Measurements from ENCODE around the gene NTN1. TPM values are rescaled to one million over a fixed set of nuclear protein-coding genes. Genes with fewer than 3 reads are reported as not detected.

Gene NTN1
- total RNA-seq, 2 experiments from 2014 or later: not detected

DNA sequence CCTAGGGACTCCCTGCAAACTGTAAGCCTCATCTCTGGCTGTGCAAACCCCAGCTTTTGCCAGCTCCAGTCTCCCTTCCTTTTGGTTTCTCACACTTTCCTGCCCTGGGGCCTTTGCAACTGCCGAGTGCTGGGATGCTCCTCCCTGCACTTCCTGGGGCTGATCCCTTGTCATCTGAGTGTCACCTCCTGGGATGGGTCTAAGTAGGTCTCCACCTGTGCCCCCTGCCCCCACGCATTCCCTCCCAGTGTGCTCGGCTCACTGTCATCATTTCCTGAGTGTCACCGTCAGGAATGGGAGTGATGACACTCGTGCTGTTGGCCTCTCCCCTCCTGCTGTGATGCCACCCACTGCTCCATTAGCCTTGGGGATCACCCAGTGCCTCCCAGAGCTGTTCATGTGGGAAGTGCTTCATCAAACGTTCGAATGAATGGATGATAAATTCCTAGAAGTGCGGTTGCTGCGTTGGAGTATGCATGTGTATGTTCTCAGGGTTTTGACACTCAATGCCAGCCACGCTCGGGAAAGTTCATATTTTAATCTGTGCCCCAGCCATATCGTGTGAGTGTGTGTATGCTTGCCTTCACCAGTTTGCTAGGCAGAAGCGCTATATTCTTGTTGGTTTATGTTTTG is 189.9 kb downstream of the NTN1 start:
- Histone ChIP-seq H3K9me2 (ENCODE audit: insufficient read depth, low read length) (no peaks in the 10 kb centered on the region), H3K27ac (ENCODE audit: low read depth, low read length, poor library complexity, severe bottlenecking) (no peak overlapping the region), H3K4me1 (ENCODE audit: insufficient read depth, low read length, poor library complexity, severe bottlenecking) (no peaks in the 10 kb centered on the region), H3K36me3 (ENCODE audit: insufficient read depth, low read length) (no peaks in the 10 kb centered on the region), H2AFZ (ENCODE audit: low read length) (no peak overlapping the region), H3K4me2 (ENCODE audit: low read length) (no peak overlapping the region), H3K4me3 (ENCODE audit: low read depth, low read length, poor library complexity, severe bottlenecking) (no peak overlapping the region), H3K79me2 (ENCODE audit: insufficient read depth, low read depth, low read length) (no peaks in the 10 kb centered on the region), H4K20me1 (ENCODE audit: insufficient read depth, low read length) (no peaks in the 10 kb centered on the region), H3K9me3 (ENCODE audit: low read length) (peaks cover 11% of the 10 kb centered on the region; the same call in 1 of the 2 replicates)
- CTCF ChIA-PET (ENCODE audit: unreplicated experiment): no interaction called here
- POLR2A ChIA-PET: no interaction called here
- BruUV-seq (replicated peaks): no TSS peak
- intact Hi-C loops (cut with micrococcal nuclease; ENCODE audit: unreplicated experiment): no loop called here
- TF ChIP-seq, protein P1, sequence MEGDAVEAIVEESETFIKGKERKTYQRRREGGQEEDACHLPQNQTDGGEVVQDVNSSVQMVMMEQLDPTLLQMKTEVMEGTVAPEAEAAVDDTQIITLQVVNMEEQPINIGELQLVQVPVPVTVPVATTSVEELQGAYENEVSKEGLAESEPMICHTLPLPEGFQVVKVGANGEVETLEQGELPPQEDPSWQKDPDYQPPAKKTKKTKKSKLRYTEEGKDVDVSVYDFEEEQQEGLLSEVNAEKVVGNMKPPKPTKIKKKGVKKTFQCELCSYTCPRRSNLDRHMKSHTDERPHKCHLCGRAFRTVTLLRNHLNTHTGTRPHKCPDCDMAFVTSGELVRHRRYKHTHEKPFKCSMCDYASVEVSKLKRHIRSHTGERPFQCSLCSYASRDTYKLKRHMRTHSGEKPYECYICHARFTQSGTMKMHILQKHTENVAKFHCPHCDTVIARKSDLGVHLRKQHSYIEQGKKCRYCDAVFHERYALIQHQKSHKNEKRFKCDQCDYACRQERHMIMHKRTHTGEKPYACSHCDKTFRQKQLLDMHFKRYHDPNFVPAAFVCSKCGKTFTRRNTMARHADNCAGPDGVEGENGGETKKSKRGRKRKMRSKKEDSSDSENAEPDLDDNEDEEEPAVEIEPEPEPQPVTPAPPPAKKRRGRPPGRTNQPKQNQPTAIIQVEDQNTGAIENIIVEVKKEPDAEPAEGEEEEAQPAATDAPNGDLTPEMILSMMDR (conservative IDR thresholded peaks at IDR 0.05; ENCODE audit: low read length): no peak
- TF ChIP-seq EZH2phosphoT487 (IDR thresholded peaks at IDR 0.05; ENCODE audit: borderline replicate concordance, low read depth, low read length): no peak
- no peak for DNase-seq (ENCODE audit: low spot score)

DNA sequence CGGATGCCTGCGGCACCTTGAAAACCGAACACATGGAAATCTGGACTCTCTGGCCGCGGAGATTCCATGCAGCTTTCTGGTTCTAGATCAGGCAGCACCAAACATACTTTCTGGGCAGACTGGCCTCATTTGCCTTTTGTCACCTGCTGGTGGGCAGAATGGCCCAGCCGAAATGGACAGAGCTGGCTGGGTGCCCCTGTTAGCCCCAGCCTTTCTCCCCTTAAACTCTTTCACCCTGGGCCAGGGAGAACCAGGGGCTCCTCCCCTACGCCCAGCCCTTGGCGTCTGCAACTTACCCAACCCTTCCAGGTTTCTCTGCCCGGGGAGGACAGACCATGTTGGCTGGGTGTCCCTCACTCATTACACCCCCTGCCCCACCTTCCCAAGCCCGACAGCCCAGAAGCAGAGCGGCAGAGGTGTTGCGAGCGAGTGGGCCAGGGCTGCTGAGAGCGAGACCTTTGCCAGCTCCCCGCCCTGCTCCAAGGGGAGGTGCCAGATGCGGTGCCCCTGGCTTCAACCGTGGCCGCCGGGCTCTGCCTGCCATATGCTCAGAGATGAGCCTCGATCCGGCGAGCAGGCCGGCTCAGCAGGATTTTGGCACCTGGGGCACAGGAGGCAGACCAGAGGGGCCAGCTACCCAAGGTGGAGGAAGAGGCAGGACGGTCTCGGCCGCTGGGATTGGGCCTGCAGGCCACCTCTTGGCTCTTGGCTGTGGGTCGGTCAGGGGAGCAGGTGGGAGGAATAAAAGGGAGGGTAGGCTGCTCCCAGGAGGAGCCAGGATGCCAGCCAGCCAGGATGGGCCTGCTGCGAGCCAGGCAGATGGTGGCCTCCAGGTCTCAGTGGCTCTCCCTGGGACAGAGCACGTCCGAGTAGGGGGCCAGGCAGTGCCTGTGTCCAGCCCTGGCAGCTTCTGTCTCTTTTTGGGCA is 191.3 kb downstream of the NTN1 start:
- no peaks in the 10 kb centered on the region for H3K4me1 ChIP-seq (ENCODE audit: insufficient read depth, low read length, poor library complexity, severe bottlenecking)
- no peaks in the 10 kb centered on the region for H3K36me3 ChIP-seq (ENCODE audit: insufficient read depth, low read length)
- POLR2A ChIA-PET: no interaction called here
- H3K9me2 ChIP-seq (ENCODE audit: insufficient read depth, low read length): no peaks in the 10 kb centered on the region
- H3K79me2 ChIP-seq (ENCODE audit: insufficient read depth, low read depth, low read length): no peaks in the 10 kb centered on the region
- intact Hi-C loops (cut with micrococcal nuclease; ENCODE audit: unreplicated experiment): no loop called here
- no peak overlapping the region for H3K4me3 ChIP-seq (ENCODE audit: low read depth, low read length, poor library complexity, severe bottlenecking)
- no peak overlapping the region for H3K4me2 ChIP-seq (ENCODE audit: low read length)
- DNase-seq (ENCODE audit: low spot score): no peak
- CTCF ChIA-PET (ENCODE audit: unreplicated experiment): no interaction called here
- TF ChIP-seq, protein P1 (conservative IDR thresholded peaks at IDR 0.05; ENCODE audit: low read length): no peak
- no peak for TF ChIP-seq EZH2phosphoT487 (IDR thresholded peaks at IDR 0.05; ENCODE audit: borderline replicate concordance, low read depth, low read length)
- H3K9me3 ChIP-seq (ENCODE audit: low read length): peaks cover 14% of the 10 kb centered on the region; the same call in 1 of the 2 replicates
- H2AFZ ChIP-seq (ENCODE audit: low read length): no peak overlapping the region
- no peaks in the 10 kb centered on the region for H4K20me1 ChIP-seq (ENCODE audit: insufficient read depth, low read length)
- no peak overlapping the region for H3K27ac ChIP-seq (ENCODE audit: low read depth, low read length, poor library complexity, severe bottlenecking)
- no TSS peak for BruUV-seq (replicated peaks)

DNA sequence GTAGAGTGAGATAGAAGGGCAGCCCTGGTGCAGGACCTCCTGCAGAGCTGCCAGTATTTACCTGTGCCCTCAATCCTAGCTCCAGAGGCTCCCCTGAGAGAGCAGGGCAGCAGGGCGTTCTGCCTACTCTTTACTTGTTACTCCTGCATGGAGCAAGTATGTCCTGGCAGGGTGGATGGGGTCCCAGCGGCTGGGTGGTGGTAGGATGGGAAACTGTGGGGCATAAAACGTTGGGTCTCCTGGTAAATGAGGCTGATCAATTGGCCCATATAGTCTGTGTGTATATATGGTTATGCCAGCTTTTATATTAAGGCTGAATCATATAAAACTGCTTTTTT is 192.0 kb downstream of the NTN1 start:
- no peaks in the 10 kb centered on the region for H4K20me1 ChIP-seq (ENCODE audit: insufficient read depth, low read length)
- TF ChIP-seq EZH2phosphoT487 (IDR thresholded peaks at IDR 0.05; ENCODE audit: borderline replicate concordance, low read depth, low read length): no peak
- TF ChIP-seq, protein P1 (conservative IDR thresholded peaks at IDR 0.05; ENCODE audit: low read length): no peak
- ChIA-PET CTCF (ENCODE audit: unreplicated experiment) (no interaction called here), POLR2A (no interaction called here)
- H3K4me3 ChIP-seq (ENCODE audit: low read depth, low read length, poor library complexity, severe bottlenecking): no peak overlapping the region
- H3K4me2 ChIP-seq (ENCODE audit: low read length): no peak overlapping the region
- peaks cover 14% of the 10 kb centered on the region; the same call in 1 of the 2 replicates for H3K9me3 ChIP-seq (ENCODE audit: low read length)
- intact Hi-C loops (cut with micrococcal nuclease; ENCODE audit: unreplicated experiment): no loop called here
- no peaks in the 10 kb centered on the region for H3K4me1 ChIP-seq (ENCODE audit: insufficient read depth, low read length, poor library complexity, severe bottlenecking)
- H3K9me2 ChIP-seq (ENCODE audit: insufficient read depth, low read length): no peaks in the 10 kb centered on the region
- BruUV-seq (replicated peaks): no TSS peak
- H3K27ac ChIP-seq (ENCODE audit: low read depth, low read length, poor library complexity, severe bottlenecking): no peak overlapping the region
- no peaks in the 10 kb centered on the region for H3K36me3 ChIP-seq (ENCODE audit: insufficient read depth, low read length)
- no peaks in the 10 kb centered on the region for H3K79me2 ChIP-seq (ENCODE audit: insufficient read depth, low read depth, low read length)
- no peak overlapping the region for H2AFZ ChIP-seq (ENCODE audit: low read length)
- no peak for DNase-seq (ENCODE audit: low spot score)

Data from OCI-LY7 (cell line).